Mucosa of rectum (tissue), 2 donors: ENCODE data around the gene ARPIN.
"Not testable (repeated sequence)": the region's sequence is repeated elsewhere in the genome, so short reads cannot be mapped to it uniquely, and the experiment has no call there.

ENCODE experiments used
- H3K27ac ChIP-seq, 2 donors: one replicate each; pipeline ENCODE4 v1.7.0; 2013; ENCODE audit warnings: inconsistent platforms in 2 of 2, low read depth in 2 of 2, low read length in 2 of 2
- H3K27me3 ChIP-seq, 2 donors: one replicate each; pipeline ENCODE4 v1.7.0; 2013; ENCODE audit warnings: low read length in 2 of 2; ENCODE audit not compliant: control insufficient read depth in 2 of 2, insufficient read depth in 2 of 2
- H3K36me3 ChIP-seq, 2 donors: one replicate each; pipeline ENCODE4 v1.7.0; 2013; ENCODE audit warnings: low read length in 2 of 2; ENCODE audit not compliant: control insufficient read depth in 2 of 2, insufficient read depth in 2 of 2
- H3K4me1 ChIP-seq, 2 donors: one replicate each; pipeline ENCODE4 v1.7.0; 2013; ENCODE audit warnings: low read length in 2 of 2, mild to moderate bottlenecking in 1 of 2; ENCODE audit not compliant: control insufficient read depth in 2 of 2, insufficient read depth in 2 of 2
- H3K4me3 ChIP-seq, 2 donors: one replicate each; pipeline ENCODE4 v1.7.0; 2013; ENCODE audit warnings: low read length in 2 of 2
- H3K9ac ChIP-seq, 2 donors: one replicate each; pipeline ENCODE4 v1.7.0; 2013; ENCODE audit warnings: low read length in 2 of 2, low read depth in 1 of 2, mild to moderate bottlenecking in 1 of 2
- H3K9me3 ChIP-seq, 2 donors: one replicate each; pipeline ENCODE4 v1.7.0; 2013; ENCODE audit warnings: low read length in 2 of 2; ENCODE audit not compliant: control insufficient read depth in 2 of 2
- donor health status: healthy.
- donor health status: Normal muscosa, but diverticular disease.

ARPIN gene

DNA sequence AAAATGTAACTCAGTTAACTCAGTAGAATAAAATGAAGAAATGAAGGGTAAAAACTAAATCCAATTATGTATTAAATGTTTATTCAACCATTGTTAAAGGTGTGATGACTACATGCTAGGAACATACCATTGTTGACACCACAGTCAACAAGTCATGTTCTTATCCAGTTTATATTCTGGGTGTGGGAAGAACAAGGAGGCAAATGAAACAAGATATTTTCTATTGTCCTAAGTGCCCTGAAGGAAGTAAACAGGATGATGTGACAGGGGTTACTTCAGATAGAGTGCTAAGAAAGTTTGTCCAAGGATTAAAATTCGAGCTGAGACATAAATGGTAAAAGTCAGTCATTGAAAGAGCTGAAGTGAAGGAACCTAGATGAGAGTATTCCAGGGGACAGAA, 32.0 kb downstream of the ARPIN start:
- no peak overlapping the region for H3K27ac ChIP-seq
- no peaks in the 10 kb centered on the region for H3K4me1 ChIP-seq
- H3K36me3 ChIP-seq = peaks cover 29 to 46% of the 10 kb centered on the region in 2 donors
- H3K9ac ChIP-seq = no peak overlapping the region
- H3K9me3 ChIP-seq = no peaks in the 10 kb centered on the region
- no peak overlapping the region for H3K4me3 ChIP-seq
- no peaks in the 10 kb centered on the region for H3K27me3 ChIP-seq

DNA sequence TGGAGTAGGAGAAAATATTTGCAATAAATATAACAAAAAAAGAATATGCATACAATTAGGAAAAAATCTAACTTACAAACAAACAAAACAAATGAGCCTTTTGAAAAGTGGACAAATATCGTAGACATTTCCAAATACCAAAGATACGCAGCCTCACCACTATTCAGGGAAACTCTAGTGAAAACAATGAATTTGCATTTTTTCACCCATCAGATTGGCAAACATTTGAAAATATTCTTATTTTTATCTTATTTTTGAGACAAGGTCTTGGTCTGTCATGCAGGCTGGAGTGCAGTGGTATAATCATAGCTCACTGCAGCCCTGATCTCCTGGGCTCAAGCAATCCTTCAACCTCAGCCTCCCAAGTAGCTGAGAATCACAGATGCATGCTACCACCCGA, 34.4 kb downstream of the ARPIN start:
- no peaks in the 10 kb centered on the region for H3K27me3 ChIP-seq
- H3K27ac ChIP-seq = no peak overlapping the region
- H3K9me3 ChIP-seq = no peaks in the 10 kb centered on the region
- no peak overlapping the region for H3K4me3 ChIP-seq
- peaks cover 20 to 43% of the 10 kb centered on the region in 2 donors for H3K36me3 ChIP-seq
- peaks cover 0 to 4% of the 10 kb centered on the region in 2 donors for H3K4me1 ChIP-seq
- H3K9ac ChIP-seq = no peak overlapping the region

DNA sequence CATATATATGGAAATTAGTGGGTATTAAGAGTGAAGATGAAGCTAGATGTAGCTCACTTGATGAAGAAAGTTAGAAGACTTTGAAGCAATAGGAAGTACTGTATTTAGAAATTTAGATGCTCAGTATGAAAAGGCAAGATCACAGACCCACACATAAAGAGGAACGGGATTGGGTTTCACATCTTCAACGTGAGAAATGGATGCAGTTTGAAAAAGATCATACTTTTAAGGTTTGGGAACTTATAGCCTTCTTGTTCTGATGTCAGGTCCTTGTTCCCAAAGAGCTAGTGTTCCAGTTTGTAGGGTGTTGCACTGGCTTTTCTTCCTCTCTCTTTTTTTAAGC, 35.7 kb downstream of the ARPIN start:
- peaks cover 18 to 38% of the 10 kb centered on the region in 2 donors for H3K36me3 ChIP-seq

DNA sequence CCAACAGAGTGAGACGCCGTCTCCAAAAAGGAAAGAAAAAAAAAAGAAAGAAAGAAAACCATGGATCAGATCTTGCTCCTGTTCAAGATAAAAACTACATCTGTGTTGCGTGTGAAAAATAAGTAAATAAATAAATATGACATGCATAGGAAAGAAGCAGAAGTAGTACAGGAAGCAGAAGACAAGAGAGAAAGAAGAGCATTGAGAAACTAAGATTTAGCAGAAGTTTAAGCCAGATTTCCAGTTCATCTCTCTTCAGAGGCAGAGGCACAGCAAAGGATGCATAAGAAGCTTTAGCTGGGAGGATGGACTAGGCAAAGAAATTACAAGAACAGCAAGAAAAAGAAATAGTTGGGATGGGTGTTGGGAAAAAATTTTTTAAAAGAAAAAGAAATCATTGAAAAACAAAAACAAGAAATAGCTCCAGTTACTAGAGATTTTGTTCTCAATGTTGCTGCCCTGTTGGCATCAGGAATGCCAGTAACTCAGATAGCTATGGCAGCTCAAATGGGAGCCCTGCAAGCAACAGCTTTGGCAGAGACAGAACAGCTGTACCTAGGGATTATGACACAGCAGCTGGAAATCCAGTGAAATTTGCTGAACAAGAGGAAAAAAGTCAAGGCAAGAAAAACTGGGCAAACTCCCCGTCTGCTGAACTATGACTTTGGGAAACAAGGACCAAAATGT, 36.2 kb downstream of the ARPIN start:
- Histone ChIP-seq H3K36me3 (peaks cover 22 to 37% of the 10 kb centered on the region in 2 donors), H3K27ac (no peak overlapping the region), H3K9me3 (no peaks in the 10 kb centered on the region), H3K9ac (no peak overlapping the region), H3K27me3 (no peaks in the 10 kb centered on the region), H3K4me3 (no peak overlapping the region), H3K4me1 (peaks cover 0 to 4% of the 10 kb centered on the region in 2 donors)

More for the DNA sequence above, 35.7 kb downstream of the ARPIN start:
- Histone ChIP-seq H3K4me3 (no peak overlapping the region), H3K4me1 (peaks cover 0 to 4% of the 10 kb centered on the region in 2 donors), H3K27me3 (no peaks in the 10 kb centered on the region), H3K9me3 (no peaks in the 10 kb centered on the region), H3K9ac (no peak overlapping the region), H3K27ac (no peak overlapping the region)

DNA sequence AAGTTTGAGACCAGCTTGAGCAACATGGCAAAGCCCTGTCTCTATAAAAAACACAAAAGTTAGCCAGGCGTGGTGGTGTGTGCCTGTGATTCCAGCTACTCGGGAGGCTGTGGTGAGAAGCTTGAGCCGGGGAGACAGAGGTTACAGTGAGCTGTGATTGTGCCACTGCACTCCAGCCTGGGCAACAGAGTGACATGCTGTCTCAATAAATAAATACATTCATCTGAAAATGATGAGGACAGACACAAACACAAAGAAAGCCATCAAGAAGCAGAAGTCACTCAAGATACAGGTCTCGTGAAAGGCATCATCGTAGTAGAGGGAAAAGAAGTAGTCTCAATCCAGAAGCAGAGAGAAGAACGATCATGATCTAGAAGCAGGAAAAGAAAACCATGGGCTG, 37.0 kb downstream of the ARPIN start:
- Histone ChIP-seq H3K27ac (no peak overlapping the region), H3K9me3 (no peaks in the 10 kb centered on the region)

DNA sequence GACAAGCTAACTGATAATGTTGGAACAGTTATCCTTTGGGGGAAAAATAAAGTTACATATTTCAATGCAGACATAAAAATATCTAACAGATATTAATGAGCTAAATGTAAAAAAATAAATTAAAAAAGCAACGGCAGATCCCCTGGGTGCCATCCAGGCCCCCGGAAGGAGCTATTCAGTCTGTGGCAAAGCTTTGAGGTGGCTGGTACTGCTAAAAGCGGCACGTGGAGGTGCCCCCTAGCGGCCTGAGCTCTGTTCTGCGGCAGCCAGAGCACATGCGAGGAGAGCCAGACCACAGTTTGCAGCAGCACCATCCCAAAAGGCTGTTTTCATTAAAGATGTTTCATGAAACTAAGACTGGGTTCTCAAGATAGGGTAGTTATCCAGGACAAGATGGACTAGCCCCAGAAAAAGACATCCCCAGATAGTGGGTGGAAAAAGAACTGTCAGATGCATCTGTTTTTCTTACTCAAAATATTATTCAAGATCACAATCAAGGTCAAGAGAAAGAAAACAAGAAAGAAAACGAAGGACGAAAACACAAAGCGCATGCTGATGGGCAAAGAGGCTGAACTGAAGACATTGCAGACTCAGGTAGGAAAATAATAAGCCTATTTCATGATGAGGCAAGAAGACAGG, 37.7 kb downstream of the ARPIN start:
- Histone ChIP-seq H3K36me3 (peaks cover 29 to 37% of the 10 kb centered on the region in 2 donors), H3K9ac (no peak overlapping the region), H3K27ac (no peak overlapping the region), H3K4me3 (no peak overlapping the region), H3K27me3 (no peaks in the 10 kb centered on the region), H3K9me3 (no peaks in the 10 kb centered on the region), H3K4me1 (peaks cover 3 to 7% of the 10 kb centered on the region in 2 donors)

More for the DNA sequence above, 37.0 kb downstream of the ARPIN start:
- H3K4me1 ChIP-seq = peaks cover 0 to 7% of the 10 kb centered on the region in 2 donors
- H3K4me3 ChIP-seq = no peak overlapping the region
- no peak overlapping the region for H3K9ac ChIP-seq
- no peaks in the 10 kb centered on the region for H3K27me3 ChIP-seq
- H3K36me3 ChIP-seq = peaks cover 25 to 34% of the 10 kb centered on the region in 2 donors

DNA sequence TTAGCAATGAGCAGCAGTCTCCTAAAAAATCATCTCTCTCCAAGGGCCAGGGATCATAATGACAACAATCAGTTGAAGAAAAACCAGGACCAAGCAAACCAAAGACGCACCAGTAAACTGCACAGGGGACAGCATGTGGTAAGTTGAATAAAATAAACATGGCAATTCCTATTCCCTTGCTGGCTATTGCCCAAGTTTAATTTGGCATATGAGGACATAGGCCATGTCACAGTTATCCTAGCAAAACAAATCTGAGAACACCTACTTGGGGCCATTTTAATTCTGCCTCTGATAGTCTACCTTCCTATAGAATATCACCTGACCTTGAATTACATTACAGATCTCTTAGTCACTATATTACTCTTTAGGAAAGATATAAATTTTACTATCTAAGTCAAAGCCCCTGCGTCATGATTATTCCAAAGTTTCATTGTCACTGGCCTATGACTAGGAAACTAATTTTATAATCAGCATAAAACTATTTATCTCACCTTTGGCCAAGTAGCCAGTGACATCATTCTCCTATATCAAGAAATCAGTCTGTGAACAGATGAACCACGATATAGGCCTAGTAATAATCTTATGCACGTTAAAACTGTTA, 42.0 kb downstream of the ARPIN start:
- Histone ChIP-seq H3K27ac (peak overlapping the region in 1 of 2 donors; percentile 23), H3K36me3 (peaks cover 16 to 20% of the 10 kb centered on the region in 2 donors), H3K4me1 (peaks cover 3 to 7% of the 10 kb centered on the region in 2 donors), H3K9me3 (no peaks in the 10 kb centered on the region), H3K27me3 (no peaks in the 10 kb centered on the region), H3K4me3 (no peak overlapping the region), H3K9ac (no peak overlapping the region)

DNA sequence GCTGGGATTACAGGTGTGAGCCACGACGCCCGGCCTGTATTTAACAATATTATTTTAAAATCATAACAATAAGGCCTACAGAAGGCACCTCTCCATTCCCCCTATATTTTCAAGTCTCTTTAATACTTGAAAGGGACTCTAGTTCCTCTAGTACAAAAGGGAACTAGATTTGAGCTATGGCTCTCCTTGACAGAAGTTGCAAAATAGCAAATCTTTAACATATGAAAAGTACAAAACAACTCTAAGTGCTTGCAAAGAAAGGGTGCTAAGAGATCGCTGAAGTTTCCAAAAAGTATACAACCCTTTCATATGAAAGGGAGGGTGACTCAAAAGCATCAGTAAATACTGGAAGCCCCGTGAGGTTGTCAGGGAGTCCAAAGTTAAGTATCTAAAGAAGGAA, 42.7 kb downstream of the ARPIN start:
- H3K4me1 ChIP-seq = peaks cover 3 to 12% of the 10 kb centered on the region in 2 donors
- no peaks in the 10 kb centered on the region for H3K27me3 ChIP-seq
- no peak overlapping the region for H3K4me3 ChIP-seq
- H3K9me3 ChIP-seq = no peaks in the 10 kb centered on the region
- H3K27ac ChIP-seq = no peak overlapping the region
- H3K9ac ChIP-seq = no peak overlapping the region
- peaks cover 15 to 20% of the 10 kb centered on the region in 2 donors for H3K36me3 ChIP-seq

DNA sequence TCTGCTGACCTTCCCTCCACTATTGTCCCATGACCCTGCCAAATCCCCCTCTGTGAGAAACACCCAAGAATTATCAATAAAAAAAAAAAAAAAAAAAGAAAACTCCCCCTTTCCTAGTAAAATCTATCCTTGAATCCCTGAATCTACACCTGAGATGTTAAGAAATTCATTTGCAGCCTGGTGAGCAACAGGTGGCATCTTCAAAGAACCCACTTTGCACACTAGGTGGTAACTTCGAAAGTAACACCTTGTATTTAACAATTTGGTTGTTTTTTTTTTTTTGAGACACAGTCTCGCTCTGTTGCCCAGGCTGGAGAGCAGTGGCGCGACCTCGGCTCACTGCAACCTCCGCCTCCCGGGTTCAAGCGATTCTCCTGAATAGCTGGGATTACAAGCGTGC, 43.3 kb downstream of the ARPIN start:
- peaks cover 15 to 20% of the 10 kb centered on the region in 2 donors for H3K36me3 ChIP-seq
- H3K27ac ChIP-seq, H3K9me3 ChIP-seq, H3K27me3 ChIP-seq, H3K9ac ChIP-seq, H3K4me3 ChIP-seq: not testable (repeated sequence)
- H3K4me1 ChIP-seq = peaks cover 3 to 12% of the 10 kb centered on the region in 2 donors

DNA sequence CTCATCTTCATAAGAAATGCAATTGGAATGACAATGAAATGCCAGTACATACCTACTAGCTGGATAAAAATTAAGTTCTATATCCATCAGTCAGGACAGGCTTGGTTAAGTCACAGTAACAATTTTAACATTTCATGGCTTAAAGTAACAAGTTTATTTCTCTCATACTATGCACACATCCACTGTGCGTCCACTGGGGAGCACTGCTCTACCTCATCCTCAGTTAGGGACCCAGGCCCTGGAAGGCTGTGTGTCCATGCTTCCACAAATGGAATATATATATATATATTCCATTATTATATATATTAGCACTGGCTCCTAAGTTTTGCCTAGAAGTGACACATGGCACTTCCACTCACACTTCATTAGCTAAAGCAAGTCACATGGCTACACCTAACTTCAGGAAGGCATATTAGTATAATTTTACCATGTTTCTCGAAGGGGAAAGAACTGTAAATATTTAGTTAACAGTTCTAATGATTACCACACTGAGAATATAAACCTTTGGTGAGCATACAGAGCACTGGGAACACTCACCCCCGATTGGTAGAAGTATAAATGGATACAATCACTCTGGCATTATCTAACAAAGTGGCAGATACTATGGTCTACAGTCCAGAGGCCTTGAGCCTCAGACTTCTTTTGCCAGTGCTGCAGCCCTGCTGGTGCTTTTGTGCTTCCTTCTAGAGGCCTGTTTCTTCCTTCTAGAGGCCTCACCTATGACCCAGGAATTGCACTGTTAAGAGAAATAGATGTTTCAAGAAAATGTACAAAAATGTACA, 47.6 kb downstream of the ARPIN start:
- Histone ChIP-seq H3K4me3 (no peak overlapping the region), H3K9me3 (no peaks in the 10 kb centered on the region), H3K4me1 (peaks cover 10 to 47% of the 10 kb centered on the region in 2 donors), H3K36me3 (peaks cover 4 to 15% of the 10 kb centered on the region in 2 donors), H3K9ac (no peak overlapping the region), H3K27me3 (no peaks in the 10 kb centered on the region), H3K27ac (peak overlapping the region; percentile 1 to 45)
